Uterus (tissue), 4 donors: ENCODE results near the gene VAV1. TPM values are rescaled to one million over a fixed set of nuclear protein-coding genes. Genes with fewer than 3 reads are reported as not detected.

Experiments
- DNase-seq, 2 donors: peaks; one replicate each; pipeline ENCODE4 v3.0.0-alpha.2; 2019 to 2020
- H3K27ac ChIP-seq, 2 donors: fragments of 200-600 bp; sonication (generic); 1 replicate in 1 of 2; 2 replicates in 1 of 2; pipeline ENCODE4 v1.5.1; 2016 to 2018
- H3K27me3 ChIP-seq, 2 donors: fragments of 200-600 bp; sonication (generic); one replicate each; pipeline ENCODE4 v1.5.1; 2018 to 2019; ENCODE audit warnings: control low read depth in 1 of 2
- H3K36me3 ChIP-seq, 2 donors: fragments of 200-600 bp; sonication (generic); one replicate each; pipeline ENCODE4 v1.5.1; 2019; ENCODE audit warnings: control low read depth in 1 of 2
- H3K4me1 ChIP-seq, 2 donors: fragments of 200-600 bp; sonication (generic); one replicate each; pipeline ENCODE4 v1.5.1; 2018 to 2019; ENCODE audit warnings: control low read depth in 1 of 2
- H3K4me3 ChIP-seq, 2 donors: fragments of 200-600 bp; sonication (generic); 1 replicate in 1 of 2; 2 replicates in 1 of 2; pipeline ENCODE4 v1.5.1; 2018 to 2019; ENCODE audit warnings: mild to moderate bottlenecking in 1 of 2
- H3K9me3 ChIP-seq, 2 donors: fragments of 200-600 bp; sonication (generic); one replicate each; pipeline ENCODE4 v1.5.1; 2019; ENCODE audit warnings: control low read depth in 1 of 2
- CTCF ChIP-seq, 4 experiments: fragments of 200-600 bp in 2 of 4; fragments of 450-650 bp in 2 of 4; sonication (generic) in 2 of 4; IDR thresholded peaks; one replicate each; pipeline ENCODE4 v1.5.1; 2016 to 2019; ENCODE audit warnings: antibody characterized with exemption in 4 of 4, mild to moderate bottlenecking in 2 of 4, moderate library complexity in 1 of 4
- POLR2A ChIP-seq, 2 donors: fragments of 450-650 bp; IDR thresholded peaks; one replicate each; pipeline ENCODE4 v1.6.1; 2016; ENCODE audit warnings: antibody characterized with exemption in 2 of 2, mild to moderate bottlenecking in 1 of 2, moderate library complexity in 1 of 2
- intact Hi-C: fragments of 100-400 bp; cut with DNase I; formaldehyde crosslinking; loops from one replicate; pipeline ENCODE4 v1.15.1; 2023; ENCODE audit warnings: low total_unique reads
- total RNA-seq, 4 donors: library from RNA; depleted of rRNA in 3 of 4; stranded (reverse); fragments of >200 nt in 3 of 4; gene quantifications; one replicate each; pipeline versions ENCODE4 v1.1.0 to v1.2.4, GENCODE V29; 2014 to 2023
- donor health status: DM: yes; HTN: yes; CAD: no.

VAV1 gene
- total RNA-seq, 4 donors from 2014 or later = 0.29 to 7.9 (median 4.6) TPM

- Histone ChIP-seq H3K4me1 (peaks cover 0 to 6% of the 10 kb centered on the region in 2 donors), H3K27me3 (no peaks in the 10 kb centered on the region), H3K27ac (peak overlapping the region in 1 of 2 donors; percentile 54), H3K36me3 (no peaks in the 10 kb centered on the region), H3K4me3 (peak overlapping the region; percentile 23 to 26), H3K9me3 (no peaks in the 10 kb centered on the region)
- DNase-seq = peak; percentile 83 to 84
- TF ChIP-seq CTCF (IDR thresholded peaks at IDR 0.05) (peak; percentile 52 to 72 (median 65)), POLR2A (IDR thresholded peaks at IDR 0.05) (no peak)
- intact Hi-C loops = no loop called here
Measured at GRCh38 chr19:6753178-6754031, 19.1 kb upstream of the VAV1 start.

- DNase-seq = no peak
- intact Hi-C loops = no loop called here
- Histone ChIP-seq H3K36me3 (no peaks in the 10 kb centered on the region), H3K4me1 (peaks cover 0 to 6% of the 10 kb centered on the region in 2 donors), H3K9me3 (no peaks in the 10 kb centered on the region), H3K4me3 (no peak overlapping the region), H3K27me3 (no peaks in the 10 kb centered on the region), H3K27ac (no peak overlapping the region)
- TF ChIP-seq POLR2A (IDR thresholded peaks at IDR 0.05) = no peak
- TF ChIP-seq CTCF (IDR thresholded peaks at IDR 0.05) = no peak
Measured at GRCh38 chr19:6754136-6754535, 18.4 kb upstream of the VAV1 start.

GRCh38 chr19:6754653-6755463 lies 17.6 kb upstream of the VAV1 start:
- H3K9me3 ChIP-seq = no peaks in the 10 kb centered on the region
- H3K4me3 ChIP-seq = no peak overlapping the region
- no peak for TF ChIP-seq CTCF (IDR thresholded peaks at IDR 0.05)
- no peak for TF ChIP-seq POLR2A (IDR thresholded peaks at IDR 0.05)
- intact Hi-C loops = no loop called here
- peaks cover 0 to 6% of the 10 kb centered on the region in 2 donors for H3K4me1 ChIP-seq
- no peak overlapping the region for H3K27ac ChIP-seq
- no peaks in the 10 kb centered on the region for H3K27me3 ChIP-seq
- H3K36me3 ChIP-seq = no peaks in the 10 kb centered on the region
- no peak for DNase-seq

- DNase-seq = no peak
- no peak overlapping the region for H3K27ac ChIP-seq
- no peaks in the 10 kb centered on the region for H3K27me3 ChIP-seq
- H3K4me1 ChIP-seq = no peaks in the 10 kb centered on the region
- H3K4me3 ChIP-seq = no peak overlapping the region
- intact Hi-C loops = no loop called here
- TF ChIP-seq POLR2A (IDR thresholded peaks at IDR 0.05) (no peak), CTCF (IDR thresholded peaks at IDR 0.05) (no peak)
- no peaks in the 10 kb centered on the region for H3K9me3 ChIP-seq
- H3K36me3 ChIP-seq = no peaks in the 10 kb centered on the region
Measured at GRCh38 chr19:6760606-6761005, 11.9 kb upstream of the VAV1 start.
